HG03457 (cell line): Measurements from ENCODE around the gene EPN1.
"Not testable (repeated sequence)": the region's sequence is repeated elsewhere in the genome, so short reads cannot be mapped to it uniquely, and the experiment has no call there.

Experiments
- ATAC-seq: cut with Tn5 transposase; IDR thresholded peaks from one replicate; pipeline ENCODE4 v1.9.1; 2021; ENCODE audit warnings: moderate number of reproducible peaks; ENCODE audit not compliant: unreplicated experiment

The EPN1 gene

DNA sequence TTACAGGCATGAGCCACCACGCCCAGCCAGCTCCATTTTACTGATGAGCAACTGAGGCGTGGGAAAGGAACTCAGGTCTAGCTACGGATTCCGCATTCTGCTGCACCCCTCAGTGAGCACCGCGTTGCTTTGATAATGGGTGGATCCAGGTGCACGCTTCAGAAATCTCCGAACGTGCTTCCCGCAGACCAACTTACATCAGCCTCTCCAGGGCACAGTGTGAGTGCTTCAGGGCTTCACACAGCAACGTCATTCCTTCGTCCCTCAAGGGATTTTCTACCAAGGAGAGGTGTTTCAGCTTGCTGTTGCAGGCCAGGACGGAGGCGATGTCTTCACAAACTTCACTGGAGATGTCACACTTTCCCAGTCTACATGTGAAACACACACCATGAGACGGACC is 41.5 kb downstream of the EPN1 start:
- ATAC-seq = no peak

DNA sequence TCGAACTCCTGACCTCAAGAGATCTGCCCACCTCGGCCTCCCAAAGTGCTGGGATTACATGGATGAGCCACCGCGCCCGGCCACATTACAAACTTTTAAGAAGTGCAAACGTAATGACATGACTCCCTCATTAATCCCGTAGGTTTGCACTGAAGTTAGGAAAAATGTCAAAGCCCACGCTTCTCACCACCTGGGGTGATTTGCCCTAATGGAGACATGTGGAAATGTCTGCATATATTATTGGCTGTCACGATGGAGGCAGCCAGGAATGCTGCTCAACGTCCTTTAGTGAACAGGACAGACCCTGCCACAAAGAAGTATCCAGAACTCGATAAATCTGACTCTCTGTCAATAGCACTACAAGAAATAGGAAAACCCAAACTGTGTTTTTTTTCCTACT is 42.2 kb downstream of the EPN1 start:
- ATAC-seq = no peak

DNA sequence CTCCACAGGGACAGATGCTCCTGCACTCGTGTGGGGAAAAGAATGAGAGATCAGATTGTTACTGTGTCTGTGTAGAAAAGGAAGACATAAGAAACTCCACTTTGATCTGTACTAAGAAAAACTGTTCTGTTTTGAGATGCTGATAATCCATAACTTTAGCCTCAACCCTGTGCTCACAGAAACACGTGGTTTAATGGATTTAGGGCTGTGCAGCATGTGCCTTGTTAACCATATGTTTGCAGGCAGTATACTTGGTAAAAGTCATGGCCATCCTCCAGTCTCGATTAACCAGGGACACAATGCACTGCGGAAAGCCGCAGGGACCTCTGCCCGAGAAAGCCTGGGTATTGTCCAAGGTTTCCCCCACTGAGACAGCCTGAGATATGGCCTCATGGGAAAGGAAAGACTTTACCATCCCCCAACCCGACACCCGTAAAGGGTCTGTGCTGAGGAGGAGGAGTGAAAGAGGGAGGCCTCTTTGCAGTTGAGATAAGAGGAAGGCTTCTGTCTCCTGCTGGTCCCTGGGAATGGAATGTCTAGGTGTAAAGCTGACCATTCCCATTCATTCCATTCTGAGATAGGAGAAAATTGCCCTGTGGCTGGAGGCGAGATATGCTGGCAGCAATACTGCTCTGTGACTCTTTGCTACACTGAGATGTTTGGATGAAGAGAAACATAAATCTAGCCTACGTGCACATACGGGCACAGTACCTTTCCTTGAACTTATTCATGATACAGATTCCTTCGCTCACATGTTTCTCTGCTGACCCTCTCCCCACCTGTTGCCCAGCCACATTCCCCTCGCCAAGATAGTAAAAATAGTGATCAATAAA is 43.1 kb downstream of the EPN1 start:
- ATAC-seq = not testable (repeated sequence)

DNA sequence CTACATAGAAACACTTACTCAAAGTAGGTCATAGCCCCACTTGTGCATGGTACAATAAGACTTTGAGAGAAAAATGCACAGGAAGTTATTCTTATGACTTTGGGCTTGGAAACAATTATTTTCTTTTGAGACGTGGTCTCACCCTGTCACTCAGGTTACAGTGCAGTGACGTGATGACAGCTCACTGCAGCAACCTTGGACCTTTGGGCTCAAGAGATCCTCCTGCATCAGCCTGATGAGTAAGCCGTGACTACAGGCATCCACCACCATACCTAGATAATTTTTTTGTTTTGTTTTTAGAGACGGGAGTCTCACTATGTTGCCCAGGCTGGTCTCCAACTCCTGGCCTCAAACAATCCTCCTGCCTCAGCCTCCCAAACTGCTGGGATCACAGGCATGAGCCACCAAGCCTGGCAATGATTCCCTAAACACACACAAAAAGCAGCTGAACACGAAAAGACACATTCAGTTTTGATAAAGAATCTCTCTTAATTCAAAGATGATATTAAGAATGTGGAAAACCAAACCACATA is 45.3 kb downstream of the EPN1 start:
- no peak for ATAC-seq

DNA sequence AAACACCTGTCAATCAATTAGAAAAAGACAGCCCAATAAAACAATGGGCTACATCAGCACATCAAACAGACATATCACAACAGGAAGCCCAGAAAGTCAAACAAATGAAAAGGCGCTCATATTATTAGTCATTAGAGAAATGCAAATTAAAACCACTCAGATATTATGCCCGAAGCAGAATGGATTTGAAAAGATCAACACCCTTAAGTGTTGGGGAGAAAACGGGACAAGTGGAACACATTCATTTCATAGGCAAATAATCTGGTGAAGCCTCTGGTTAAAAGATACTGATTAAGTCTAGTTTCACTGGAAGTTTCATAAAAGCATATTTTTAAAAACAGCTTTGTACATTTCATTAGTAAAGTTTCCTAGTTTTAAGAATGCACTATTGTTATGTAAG is 45.8 kb downstream of the EPN1 start:
- no peak for ATAC-seq

DNA sequence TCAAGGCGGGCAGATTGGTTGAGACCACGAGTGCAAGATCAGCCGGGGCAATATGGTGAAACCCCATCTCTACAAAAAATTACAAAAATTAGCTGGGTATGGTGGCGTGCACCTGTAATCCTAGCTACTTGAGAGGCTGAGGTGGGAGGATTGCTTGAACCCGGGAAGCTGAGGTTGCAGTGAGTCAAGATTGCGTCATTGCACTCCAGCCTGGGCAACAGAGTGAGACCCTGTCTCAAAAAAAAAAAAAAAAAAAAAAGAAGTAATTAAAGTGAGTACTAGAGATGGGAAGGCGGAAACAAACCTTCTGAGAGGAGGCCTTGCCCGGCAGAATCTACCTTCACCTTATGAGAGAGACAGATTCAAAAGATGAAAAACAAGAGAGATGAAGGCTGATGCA is 48.5 kb downstream of the EPN1 start:
- no peak for ATAC-seq

DNA sequence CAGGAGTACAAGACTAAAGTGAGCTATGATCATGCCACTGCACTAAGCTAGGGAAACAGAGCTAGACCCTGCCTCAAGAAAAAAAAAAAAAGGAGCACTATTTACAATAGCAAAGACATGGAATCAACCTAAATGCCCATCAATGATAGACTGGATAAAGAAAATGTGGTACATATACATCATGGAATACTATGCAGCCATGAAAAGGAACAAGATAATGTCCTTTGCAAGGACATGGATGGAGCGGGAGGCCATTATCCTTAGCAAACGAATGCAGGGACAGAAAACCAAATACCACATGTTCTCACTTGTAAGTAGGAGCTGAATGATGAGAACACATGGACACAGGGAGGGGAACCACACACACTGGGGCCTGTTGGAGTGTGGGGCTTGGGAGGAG is 55.4 kb downstream of the EPN1 start:
- ATAC-seq = not testable (repeated sequence)

DNA sequence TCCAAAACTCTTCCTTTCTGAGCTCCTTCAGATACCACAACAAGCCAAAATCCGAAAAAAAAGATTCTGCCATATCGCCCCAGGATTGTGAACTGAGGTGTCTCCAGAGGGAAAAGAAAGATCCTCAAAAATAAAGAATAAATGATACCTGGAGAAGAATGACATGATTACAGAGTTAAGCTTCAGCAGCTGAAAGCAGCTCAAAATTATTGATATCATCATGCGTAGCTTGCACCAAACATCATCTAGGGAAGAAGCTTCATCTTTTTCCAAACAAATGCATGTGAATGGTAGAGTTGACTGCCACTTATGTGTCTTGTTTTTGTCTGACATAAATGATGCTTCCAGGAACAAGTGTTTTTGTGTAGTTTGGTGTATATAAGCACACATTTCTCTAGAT is 63.3 kb downstream of the EPN1 start, which contains the start of gene NLRP9:
TSS of gene NLRP9 (minus strand) at position 101 of the 400 bp plus-strand sequence. CDS start at position 73, 28 bp downstream.
- ATAC-seq = no peak

DNA sequence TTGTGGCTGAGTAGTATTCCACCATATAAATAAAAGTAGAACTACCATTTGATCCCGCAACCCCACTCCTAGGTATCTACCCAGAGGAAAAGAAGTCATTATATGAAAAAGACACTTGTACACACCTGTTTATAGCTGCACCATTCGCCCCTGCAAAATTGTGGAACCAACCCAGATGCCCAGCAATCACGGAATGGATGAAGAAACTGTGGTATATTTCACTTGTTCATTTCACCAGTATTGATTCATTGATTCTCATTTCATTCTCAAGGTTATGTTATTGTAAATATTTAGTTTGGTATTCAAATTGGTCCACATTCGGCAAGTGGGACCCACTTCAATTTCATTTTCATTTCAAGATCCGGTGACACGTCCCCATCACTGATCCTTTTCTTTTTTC is 75.7 kb downstream of the EPN1 start:
- ATAC-seq = no peak

DNA sequence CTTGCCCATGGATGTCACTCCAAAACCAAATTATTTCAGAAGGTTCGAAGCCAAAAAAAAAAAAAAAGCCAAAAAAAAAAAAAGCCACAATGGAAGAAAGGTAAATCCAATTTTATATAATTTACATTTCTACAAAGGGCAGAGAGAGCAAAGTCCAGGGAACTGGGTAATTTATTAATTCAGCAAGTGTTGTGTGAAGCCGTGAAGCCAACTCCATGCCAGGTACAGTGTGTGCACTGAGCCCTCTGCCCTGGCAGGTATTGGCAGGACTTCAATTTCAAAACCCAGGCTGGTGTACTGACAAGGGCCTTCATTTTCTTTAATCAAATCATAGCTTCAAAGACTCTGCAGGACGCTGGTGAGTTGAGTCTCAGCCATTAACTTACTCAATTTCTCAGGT is 78.4 kb downstream of the EPN1 start:
- ATAC-seq = no peak

DNA sequence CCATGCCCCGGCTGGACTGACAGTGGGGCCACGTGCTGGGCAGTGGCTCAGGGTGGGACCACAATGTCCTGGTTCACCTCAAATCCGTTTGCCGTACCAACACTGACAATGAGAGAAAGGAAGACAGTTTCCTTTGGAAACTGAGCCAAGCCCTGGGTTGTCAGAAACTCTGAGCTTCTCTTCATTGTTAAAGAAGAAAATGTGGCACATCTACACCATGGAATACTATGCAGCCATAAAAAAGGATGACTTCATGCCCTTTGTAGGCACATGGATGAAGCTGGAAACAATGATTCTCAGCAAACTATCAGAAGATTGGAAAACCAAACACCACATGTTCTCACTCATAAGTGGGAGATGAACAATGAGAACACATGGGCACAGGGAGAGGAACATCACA is 81.8 kb downstream of the EPN1 start:
- ATAC-seq = not testable (repeated sequence)

DNA sequence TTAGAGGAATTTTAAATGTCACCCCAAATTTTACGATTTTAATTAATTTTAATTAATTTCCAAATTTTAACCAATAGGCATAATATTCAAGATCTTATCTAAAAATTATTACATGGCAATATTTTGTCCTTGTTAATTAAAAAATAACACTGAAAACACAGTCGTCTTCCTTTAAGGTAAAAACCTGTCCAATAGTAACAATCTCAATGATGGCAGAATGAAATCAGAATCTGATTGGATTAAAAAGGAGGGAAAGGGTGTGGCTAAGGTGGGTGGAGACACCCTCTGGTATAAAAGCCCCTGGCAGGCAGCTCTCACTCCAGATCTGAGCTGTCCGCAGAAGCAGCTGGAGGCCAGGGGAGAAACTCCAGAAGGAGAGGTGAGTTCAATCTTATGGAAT is 83.8 kb downstream of the EPN1 start, which contains the start of gene RFPL4A:
TSS of gene RFPL4A (plus strand) at position 301 of the 400 bp plus-strand sequence. CDS start 2,704 bp downstream, outside the sequence.
- ATAC-seq = not testable (repeated sequence)
